Progenitor cell of endocrine pancreas (in vitro differentiated cells): ENCODE measurements around the gene PRM1. TPM values are rescaled to one million over a fixed set of nuclear protein-coding genes. Genes with fewer than 3 reads are reported as not detected.

Source experiments
- DNase-seq: peaks from one replicate; pipeline ENCODE4 v3.0.0; 2021; ENCODE audit warnings: low spot score; ENCODE audit not compliant: unreplicated experiment
- H3K27ac Mint-ChIP-seq: 2 replicates; pipeline ENCODE4 v1.8.0; 2021; ENCODE audit warnings: mild to moderate bottlenecking, moderate library complexity, mixed read lengths
- H3K27me3 Mint-ChIP-seq: 2 replicates; pipeline ENCODE4 v1.8.0; 2021; ENCODE audit warnings: mixed read lengths
- H3K36me3 Mint-ChIP-seq: 2 replicates; pipeline ENCODE4 v1.8.0; 2022; ENCODE audit warnings: mixed read lengths; ENCODE audit not compliant: insufficient read depth
- H3K4me1 Mint-ChIP-seq: 2 replicates; pipeline ENCODE4 v1.8.0; 2021; ENCODE audit warnings: low read depth, mixed read lengths
- H3K4me3 Mint-ChIP-seq: 2 replicates; pipeline ENCODE4 v1.8.0; 2021; ENCODE audit warnings: low read depth, mild to moderate bottlenecking, moderate library complexity, mixed read lengths
- H3K9me3 Mint-ChIP-seq: 2 replicates; pipeline ENCODE4 v1.8.0; 2021; ENCODE audit warnings: low read depth, mixed read lengths
- total RNA-seq: library from RNA; stranded (reverse); gene quantifications from 2 replicates; pipeline ENCODE4 v1.2.1, GENCODE V29; 2021
- TF ChIP-seq, protein P1 (sequence below): fragments of 200-600 bp; sonication (generic); IDR thresholded peaks from one replicate; pipeline ENCODE4 v1.5.0; 2021; ENCODE audit warnings: antibody characterized with exemption, mild to moderate bottlenecking; ENCODE audit not compliant: unreplicated experiment

The PRM1 gene
- total RNA-seq, 1 donor from 2014 or later = not detected

DNA sequence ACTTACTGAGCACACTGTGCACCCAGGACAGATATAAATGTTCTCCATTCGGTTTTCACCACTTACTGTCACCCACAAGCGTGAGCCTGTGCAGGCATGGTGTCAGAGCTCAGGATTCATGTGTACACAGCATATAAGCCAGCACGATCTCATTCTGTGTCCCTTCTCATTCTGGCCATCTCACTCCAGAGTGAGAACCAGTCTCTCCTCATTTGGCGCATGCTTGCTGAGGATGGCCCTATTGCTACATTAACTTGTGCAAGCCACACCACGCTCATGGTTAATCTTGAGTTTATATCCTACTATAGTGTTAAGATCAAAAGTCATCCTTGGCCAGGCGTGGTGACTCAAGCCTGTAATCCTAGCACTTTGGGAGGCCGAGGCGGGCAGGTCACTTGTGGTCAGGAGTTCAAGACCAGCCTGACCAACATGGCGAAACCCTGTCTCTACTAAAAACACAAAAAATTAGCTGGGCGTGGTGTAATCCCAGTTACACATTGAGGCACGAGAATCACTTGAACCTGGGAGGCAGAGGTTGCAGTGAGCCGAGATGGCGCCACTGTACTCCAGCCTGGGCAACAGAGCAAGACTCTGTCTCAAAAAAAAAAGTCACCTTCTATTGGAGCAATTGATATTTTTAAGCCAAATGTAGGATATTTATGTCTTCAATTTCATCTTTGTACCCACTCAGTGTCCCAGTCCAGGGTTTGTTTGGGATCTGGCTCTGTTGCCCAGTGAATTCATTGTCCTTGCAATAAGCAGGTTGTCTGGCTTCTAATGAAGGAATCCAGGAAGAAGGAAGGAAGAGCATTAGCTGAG is 46.0 kb downstream of the PRM1 start:
- Mint-ChIP-seq H3K9me3 (no peaks in the 10 kb centered on the region), H3K27me3 (peaks cover 3% of the 10 kb centered on the region)

DNA sequence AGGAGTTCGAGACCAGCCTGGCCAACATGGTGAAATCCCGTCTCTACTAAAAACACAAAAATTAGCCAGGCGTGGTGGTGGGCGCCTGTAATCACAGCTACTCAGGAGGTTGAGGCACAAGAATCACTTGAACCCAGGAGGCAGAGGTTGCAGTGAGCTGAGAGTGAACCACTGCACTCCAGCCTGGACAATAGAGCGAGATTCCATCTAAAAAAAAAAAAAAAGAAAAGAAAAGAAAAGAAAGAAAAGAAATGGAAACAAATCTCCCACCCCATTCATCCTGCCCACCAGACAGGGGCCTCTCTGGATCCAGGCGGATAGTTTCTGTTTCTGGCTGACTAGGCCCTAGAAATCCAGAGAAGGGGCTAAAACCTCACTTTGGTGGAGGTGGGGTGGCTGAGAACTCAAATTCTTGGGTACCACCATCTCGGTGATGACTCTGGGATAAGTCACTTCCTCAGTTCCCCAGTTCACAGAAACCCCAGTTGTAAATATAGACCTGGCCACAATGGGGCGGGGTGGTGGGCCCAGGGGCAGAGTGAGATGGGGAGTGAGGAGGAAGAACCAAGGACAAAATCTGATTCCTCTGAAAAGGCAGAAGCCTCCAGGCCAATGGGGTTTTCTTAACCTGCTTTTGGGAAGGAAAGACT is 47.3 kb downstream of the PRM1 start:
- Mint-ChIP-seq H3K4me3 (no peak overlapping the region), H3K27ac (no peak overlapping the region)

More for the DNA sequence above, 46.0 kb downstream of the PRM1 start:
- no peaks in the 10 kb centered on the region for H3K4me1 Mint-ChIP-seq
- no peak for DNase-seq
- H3K4me3 Mint-ChIP-seq = no peak overlapping the region
- TF ChIP-seq, protein P1, sequence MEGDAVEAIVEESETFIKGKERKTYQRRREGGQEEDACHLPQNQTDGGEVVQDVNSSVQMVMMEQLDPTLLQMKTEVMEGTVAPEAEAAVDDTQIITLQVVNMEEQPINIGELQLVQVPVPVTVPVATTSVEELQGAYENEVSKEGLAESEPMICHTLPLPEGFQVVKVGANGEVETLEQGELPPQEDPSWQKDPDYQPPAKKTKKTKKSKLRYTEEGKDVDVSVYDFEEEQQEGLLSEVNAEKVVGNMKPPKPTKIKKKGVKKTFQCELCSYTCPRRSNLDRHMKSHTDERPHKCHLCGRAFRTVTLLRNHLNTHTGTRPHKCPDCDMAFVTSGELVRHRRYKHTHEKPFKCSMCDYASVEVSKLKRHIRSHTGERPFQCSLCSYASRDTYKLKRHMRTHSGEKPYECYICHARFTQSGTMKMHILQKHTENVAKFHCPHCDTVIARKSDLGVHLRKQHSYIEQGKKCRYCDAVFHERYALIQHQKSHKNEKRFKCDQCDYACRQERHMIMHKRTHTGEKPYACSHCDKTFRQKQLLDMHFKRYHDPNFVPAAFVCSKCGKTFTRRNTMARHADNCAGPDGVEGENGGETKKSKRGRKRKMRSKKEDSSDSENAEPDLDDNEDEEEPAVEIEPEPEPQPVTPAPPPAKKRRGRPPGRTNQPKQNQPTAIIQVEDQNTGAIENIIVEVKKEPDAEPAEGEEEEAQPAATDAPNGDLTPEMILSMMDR = no peak
- H3K27ac Mint-ChIP-seq = peak overlapping the region; percentile 67
- H3K36me3 Mint-ChIP-seq = no peaks in the 10 kb centered on the region

DNA sequence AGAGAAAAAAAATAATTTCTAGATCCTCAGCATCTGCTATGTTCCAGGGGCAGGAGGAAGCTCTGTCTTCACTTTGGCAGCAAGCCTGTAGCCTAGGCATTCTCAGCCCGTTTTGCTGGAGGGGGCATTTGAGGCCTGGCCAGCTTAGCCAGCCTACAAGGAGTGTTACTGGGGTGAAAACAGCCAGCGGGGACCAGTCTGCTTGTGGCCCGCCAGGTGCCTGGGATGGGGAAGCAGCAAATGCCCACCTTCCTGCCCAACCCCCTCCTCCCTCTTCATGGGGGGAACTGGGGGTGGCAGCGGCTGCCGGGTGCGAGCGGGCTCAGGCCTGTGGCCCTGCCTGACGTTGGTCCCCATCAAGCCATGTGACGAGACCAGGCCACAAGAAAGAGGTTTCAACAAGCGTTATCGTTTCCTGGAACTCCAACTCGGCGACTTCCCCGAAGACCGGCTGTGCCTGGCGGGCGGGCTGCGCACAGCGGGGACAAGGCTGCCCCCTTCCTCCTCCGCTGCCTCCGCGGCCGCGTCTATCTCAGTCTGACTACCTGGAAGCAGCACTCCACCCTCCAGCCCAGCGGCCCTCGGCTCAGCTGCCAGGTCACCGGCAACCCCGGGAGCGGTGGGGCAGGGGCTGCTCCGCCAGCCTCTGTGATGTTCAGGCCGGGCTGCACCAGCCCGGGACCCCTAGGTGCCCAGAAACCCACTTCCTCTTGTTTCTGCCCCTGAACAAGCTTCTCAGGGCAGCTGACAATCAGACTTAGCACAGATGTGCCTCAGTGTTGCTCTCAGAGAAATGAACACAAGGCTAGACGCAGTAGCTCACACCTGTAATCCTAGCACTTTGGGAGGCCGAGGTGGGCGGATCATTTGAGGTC is 48.0 kb downstream of the PRM1 start:
- no peak overlapping the region for H3K4me3 Mint-ChIP-seq
- DNase-seq = no peak
- TF ChIP-seq, protein P1 = no peak
- no peaks in the 10 kb centered on the region for H3K9me3 Mint-ChIP-seq
- H3K4me1 Mint-ChIP-seq = no peaks in the 10 kb centered on the region
- H3K27me3 Mint-ChIP-seq = peaks cover 8% of the 10 kb centered on the region
- no peaks in the 10 kb centered on the region for H3K36me3 Mint-ChIP-seq
- no peak overlapping the region for H3K27ac Mint-ChIP-seq

More for the DNA sequence above, 47.3 kb downstream of the PRM1 start:
- no peak for DNase-seq
- peaks cover 7% of the 10 kb centered on the region for H3K27me3 Mint-ChIP-seq
- no peaks in the 10 kb centered on the region for H3K9me3 Mint-ChIP-seq
- H3K4me1 Mint-ChIP-seq = no peaks in the 10 kb centered on the region
- TF ChIP-seq, protein P1 = no peak
- H3K36me3 Mint-ChIP-seq = no peaks in the 10 kb centered on the region

DNA sequence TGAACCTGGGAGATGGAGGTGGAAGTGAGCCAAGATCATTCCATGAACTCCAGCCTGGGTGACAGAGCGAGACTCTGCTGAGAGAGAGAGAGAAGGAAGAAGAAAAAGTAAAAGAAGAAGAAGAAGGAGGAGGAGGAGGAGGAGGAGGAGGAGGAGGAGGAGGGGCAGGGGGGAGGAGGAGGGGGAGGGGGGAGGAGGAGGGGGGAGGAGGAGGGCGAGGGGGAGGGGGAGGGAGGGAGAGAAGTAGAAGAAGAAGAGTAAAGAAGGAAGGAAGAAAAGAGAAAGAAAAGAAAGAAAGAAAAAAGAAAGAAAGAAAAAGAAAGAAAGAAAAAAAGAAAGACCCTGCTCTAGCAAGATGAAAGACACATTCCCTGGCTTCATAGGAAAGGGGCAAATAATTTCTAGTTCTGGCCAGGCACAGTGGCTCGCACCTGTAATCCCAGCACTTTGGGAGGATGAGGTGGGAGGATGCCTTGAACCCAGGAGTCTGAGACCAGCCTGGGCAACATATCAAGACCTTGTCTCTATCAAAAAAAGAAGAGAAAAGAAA is 48.8 kb downstream of the PRM1 start:
- H3K27me3 Mint-ChIP-seq = peaks cover 8% of the 10 kb centered on the region
- TF ChIP-seq, protein P1 = no peak
- H3K4me1 Mint-ChIP-seq = no peaks in the 10 kb centered on the region
- no peak for DNase-seq
- no peak overlapping the region for H3K27ac Mint-ChIP-seq
- no peak overlapping the region for H3K4me3 Mint-ChIP-seq
- no peaks in the 10 kb centered on the region for H3K36me3 Mint-ChIP-seq
- H3K9me3 Mint-ChIP-seq = no peaks in the 10 kb centered on the region
